CD4-positive, alpha-beta memory T cell (primary cell): Measurements from ENCODE around the gene ZFHX3. TPM values are rescaled to one million over a fixed set of nuclear protein-coding genes. Genes with fewer than 3 reads are reported as not detected.

Source experiments
- CTCF ChIA-PET: fragments of 350-600 bp; sonication (Branson Sonifier 250); formaldehyde crosslinking; loops from one replicate; lab custom pipeline; 2021; ENCODE audit warnings: inconsistent platforms; ENCODE audit not compliant: partially characterized antibody; lab: Charles Lee
- POLR2A ChIA-PET: fragments of 350-600 bp; sonication (Branson Sonifier 250); formaldehyde crosslinking; loops from one replicate; lab custom pipeline; 2021; ENCODE audit not compliant: partially characterized antibody; lab: Charles Lee
- DNase-seq, 5 donors: peaks; one replicate each; pipeline versions ENCODE4 v3.0.0 to v3.0.0-alpha.2; 2020 to 2022; ENCODE audit warnings: mixed read lengths in 1 of 5
- H3K27ac ChIP-seq: one replicate; pipeline ENCODE4 v1.7.0; 2013; ENCODE audit warnings: low read depth, low read length
- H3K27me3 ChIP-seq: 2 replicates; pipeline ENCODE4 v1.7.0; 2013; ENCODE audit warnings: mild to moderate bottlenecking, low read length, moderate library complexity; ENCODE audit not compliant: insufficient read depth
- H3K36me3 ChIP-seq: 2 replicates; pipeline ENCODE4 v1.7.0; 2013; ENCODE audit warnings: mild to moderate bottlenecking, low read length, moderate library complexity; ENCODE audit not compliant: insufficient read depth
- H3K4me1 ChIP-seq: 2 replicates; pipeline ENCODE4 v1.7.0; 2013; ENCODE audit warnings: mild to moderate bottlenecking, low read length, moderate library complexity; ENCODE audit not compliant: insufficient read depth
- H3K4me3 ChIP-seq, 2 donors: one replicate each; pipeline ENCODE4 v1.7.0; 2013; ENCODE audit warnings: low read length in 2 of 2, mild to moderate bottlenecking in 1 of 2
- H3K9me3 ChIP-seq, 2 donors: one replicate each; pipeline ENCODE4 v1.7.0; 2013; ENCODE audit warnings: low read length in 2 of 2, control low read depth in 1 of 2; ENCODE audit not compliant: control insufficient read depth in 1 of 2
- H3K27ac Mint-ChIP-seq, 7 donors: one replicate each; pipeline ENCODE4 v1.8.0; 2020 to 2021; ENCODE audit warnings: mixed read lengths in 7 of 7, mild to moderate bottlenecking in 6 of 7, inconsistent platforms in 3 of 7, moderate library complexity in 3 of 7
- H3K27me3 Mint-ChIP-seq, 2 donors: one replicate each; pipeline ENCODE4 v1.8.0; 2020 to 2021; ENCODE audit warnings: mixed read lengths in 2 of 2
- H3K36me3 Mint-ChIP-seq, 2 donors: one replicate each; pipeline ENCODE4 v1.8.0; 2020 to 2021; ENCODE audit warnings: mixed read lengths in 2 of 2, inconsistent platforms in 1 of 2, mild to moderate bottlenecking in 1 of 2
- H3K4me1 Mint-ChIP-seq, 4 donors: one replicate each; pipeline ENCODE4 v1.8.0; 2020 to 2021; ENCODE audit warnings: mixed read lengths in 4 of 4, mild to moderate bottlenecking in 1 of 4
- H3K4me3 Mint-ChIP-seq, 8 donors: one replicate each; pipeline ENCODE4 v1.8.0; 2020 to 2021; ENCODE audit warnings: mixed read lengths in 8 of 8, mild to moderate bottlenecking in 7 of 8, moderate library complexity in 6 of 8, inconsistent platforms in 3 of 8
- H3K9me3 Mint-ChIP-seq, 8 donors: one replicate each; pipeline ENCODE4 v1.8.0; 2020 to 2021; ENCODE audit warnings: mixed read lengths in 8 of 8, mild to moderate bottlenecking in 5 of 8, inconsistent platforms in 3 of 8, moderate library complexity in 1 of 8
- intact Hi-C: fragments of 100-400 bp; cut with micrococcal nuclease; formaldehyde crosslinking; loops from one replicate; pipeline ENCODE4 v1.15.1; 2023
- polyA plus RNA-seq, 2 donors: library from polyadenylated mRNA; unstranded; fragments of 300-500 nt; fragmentation: Illumina TruSeq; gene quantifications; one replicate each; pipeline ENCODE4 v1.2.3, GENCODE V29; 2021
- total RNA-seq, 2 experiments: library from RNA; stranded (reverse); gene quantifications; one replicate each; pipeline ENCODE4 v1.2.3, GENCODE V29; 2021

ZFHX3 gene
- total and polyA plus RNA-seq, 4 experiments from 2014 or later = 0.01 to 0.99 (median 0.36) TPM

DNA sequence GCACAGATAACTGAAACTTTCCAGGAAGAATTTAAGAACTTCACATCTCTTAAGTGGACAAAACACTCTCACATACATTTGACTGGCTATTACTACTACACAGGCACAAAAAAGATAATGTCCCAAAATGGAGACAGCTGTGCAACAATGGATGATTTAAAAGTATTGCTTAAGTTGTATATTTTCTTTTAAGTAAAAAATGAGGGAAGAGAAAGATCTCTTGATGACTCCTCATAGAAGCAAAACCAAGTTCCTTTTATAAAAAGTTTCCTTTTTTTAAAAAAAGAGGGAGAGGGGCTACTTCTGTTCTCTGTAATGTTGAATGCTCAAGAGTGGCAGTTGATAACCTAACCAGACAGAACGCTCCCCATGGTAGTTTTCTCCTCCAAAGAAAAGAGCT lies 195.5 kb downstream of the ZFHX3 start:
- Mint-ChIP-seq H3K4me3 (no peak overlapping the region), H3K27me3 (peaks cover 2 to 3% of the 10 kb centered on the region in 2 donors), H3K27ac (no peak overlapping the region), H3K36me3 (no peaks in the 10 kb centered on the region), H3K4me1 (peaks cover 0 to 4% (median 0%) of the 10 kb centered on the region in 4 donors), H3K9me3 (peaks cover 0 to 2% (median 0%) of the 10 kb centered on the region in 8 donors)
- Histone ChIP-seq H3K27me3 (no peaks in the 10 kb centered on the region), H3K4me3 (no peak overlapping the region), H3K27ac (no peak overlapping the region), H3K4me1 (no peaks in the 10 kb centered on the region), H3K36me3 (no peaks in the 10 kb centered on the region), H3K9me3 (no peaks in the 10 kb centered on the region)
- ChIA-PET POLR2A (no interaction called here), CTCF (interaction anchor here (1.4 to 2.7 kb wide), 2 partner anchors 17 to 20 kb away, joined by 3 to 13 read pairs; no protein-coding TSS in a partner anchor)
- no peak for DNase-seq
- intact Hi-C loops = no loop called here

DNA sequence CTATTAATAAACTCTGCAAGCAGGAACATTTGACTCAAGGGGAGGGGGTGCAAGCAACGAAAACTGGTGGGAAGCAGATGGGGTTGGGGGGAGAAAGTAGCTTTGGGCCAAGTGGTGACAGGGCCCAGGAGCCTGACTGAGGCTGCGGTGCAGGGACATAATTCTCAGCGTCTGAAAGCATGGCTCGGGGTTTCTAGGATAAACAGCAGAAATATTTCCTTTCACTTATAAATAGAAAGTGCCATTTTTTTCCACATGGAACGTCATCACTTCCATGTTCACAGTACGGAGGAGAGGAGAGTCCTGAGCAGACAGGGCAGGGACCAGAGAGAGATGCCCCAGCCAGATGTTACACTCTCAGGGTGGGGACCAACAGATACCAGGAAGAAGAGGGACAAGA lies 197.1 kb downstream of the ZFHX3 start:
- H3K27ac ChIP-seq = no peak overlapping the region
- H3K36me3 ChIP-seq = no peaks in the 10 kb centered on the region
- H3K4me1 ChIP-seq = no peaks in the 10 kb centered on the region
- intact Hi-C loops = no loop called here
- H3K27me3 ChIP-seq = no peaks in the 10 kb centered on the region
- H3K9me3 Mint-ChIP-seq = peaks cover 0 to 2% (median 0%) of the 10 kb centered on the region in 8 donors
- H3K27me3 Mint-ChIP-seq = peaks cover 2 to 3% of the 10 kb centered on the region in 2 donors
- ChIA-PET CTCF (interaction anchor here (1.4 to 2.1 kb wide), 3 partner anchors 9 to 18 kb away, joined by 3 to 9 read pairs (median 4); no protein-coding TSS in a partner anchor), POLR2A (no interaction called here)
- H3K4me1 Mint-ChIP-seq = peaks cover 0 to 4% (median 0%) of the 10 kb centered on the region in 4 donors
- no peak overlapping the region for H3K27ac Mint-ChIP-seq
- H3K4me3 Mint-ChIP-seq = no peak overlapping the region
- no peak overlapping the region for H3K4me3 ChIP-seq
- no peaks in the 10 kb centered on the region for H3K9me3 ChIP-seq
- no peak for DNase-seq
- no peaks in the 10 kb centered on the region for H3K36me3 Mint-ChIP-seq

DNA sequence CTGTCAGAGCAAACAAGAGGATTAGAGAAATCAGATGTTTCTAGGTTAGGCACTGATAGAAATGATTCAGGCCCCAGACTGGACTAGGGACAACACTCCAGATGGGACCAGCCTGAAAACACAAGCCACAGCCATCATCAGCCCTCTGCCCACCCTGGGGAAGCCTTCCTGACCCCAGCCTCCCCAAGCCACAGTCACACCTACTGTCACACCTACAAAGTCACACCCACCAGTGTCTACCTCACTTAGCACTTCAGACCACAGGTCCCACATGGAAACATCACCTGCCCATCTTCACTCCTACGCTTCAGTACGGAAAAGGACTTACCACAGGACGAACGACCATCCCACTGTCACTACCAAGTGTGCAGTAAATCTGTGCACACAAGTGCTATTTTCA lies 197.9 kb downstream of the ZFHX3 start:
- Mint-ChIP-seq H3K36me3 (no peaks in the 10 kb centered on the region), H3K9me3 (peaks cover 0 to 2% (median 0%) of the 10 kb centered on the region in 8 donors), H3K4me1 (peaks cover 0 to 4% (median 0%) of the 10 kb centered on the region in 4 donors), H3K27ac (no peak overlapping the region), H3K4me3 (no peak overlapping the region), H3K27me3 (peaks cover 6% of the 10 kb centered on the region in 2 donors)
- ChIA-PET POLR2A (no interaction called here), CTCF (interaction anchor here (2.1 kb wide), 1 partner anchor 17 kb away, joined by 9 read pairs; no protein-coding TSS in a partner anchor)
- DNase-seq = no peak
- Histone ChIP-seq H3K4me1 (no peaks in the 10 kb centered on the region), H3K36me3 (no peaks in the 10 kb centered on the region), H3K27ac (no peak overlapping the region), H3K9me3 (no peaks in the 10 kb centered on the region), H3K4me3 (no peak overlapping the region), H3K27me3 (no peaks in the 10 kb centered on the region)
- intact Hi-C loops = no loop called here

DNA sequence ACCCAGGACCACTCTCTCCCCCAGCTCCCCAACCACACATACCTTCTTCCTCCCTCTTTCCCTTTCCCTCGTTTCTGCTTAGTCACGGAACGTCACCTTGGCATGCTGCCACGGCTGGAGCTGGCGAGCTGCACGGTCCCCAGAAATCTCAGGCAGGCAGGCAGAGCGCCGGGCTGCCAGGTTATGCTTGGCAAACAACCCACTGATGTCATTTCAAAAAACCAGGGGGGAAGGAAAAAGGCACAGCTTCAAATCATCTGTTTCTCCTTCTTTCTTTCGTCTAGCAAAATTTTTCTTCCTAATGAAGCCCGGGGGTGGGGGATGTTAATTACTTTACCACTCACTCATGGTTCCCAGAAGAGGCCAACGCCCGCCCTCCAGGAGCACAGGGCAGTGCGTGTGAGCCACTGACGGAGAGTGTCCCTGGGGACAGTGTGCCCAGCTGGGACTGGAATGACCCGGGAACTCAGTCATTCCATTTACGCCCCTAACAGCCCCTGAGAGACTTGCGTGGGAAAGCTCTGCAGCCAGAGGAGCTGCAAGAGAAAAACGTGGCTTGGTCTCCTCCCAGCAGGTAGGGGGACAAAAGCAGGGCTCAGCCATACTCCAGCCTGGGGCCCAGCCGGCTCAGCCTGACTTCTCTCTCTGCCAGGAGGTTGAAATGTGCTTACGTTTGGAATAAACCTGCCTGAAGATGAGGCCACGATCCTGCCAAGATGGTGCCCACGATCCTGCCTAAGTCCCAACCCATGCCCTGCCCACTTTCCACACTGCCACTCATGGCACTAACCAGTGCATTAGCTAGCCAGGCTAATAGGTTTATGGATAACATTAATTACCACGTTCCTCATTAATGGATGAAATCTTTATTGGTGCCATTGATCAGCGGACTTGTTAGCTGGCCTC lies 198.9 kb downstream of the ZFHX3 start:
- Mint-ChIP-seq H3K4me1 (peaks cover 0 to 13% (median 3%) of the 10 kb centered on the region in 4 donors), H3K27me3 (peaks cover 7 to 8% of the 10 kb centered on the region in 2 donors), H3K36me3 (no peaks in the 10 kb centered on the region), H3K4me3 (no peak overlapping the region), H3K27ac (no peak overlapping the region), H3K9me3 (peaks cover 0 to 2% (median 0%) of the 10 kb centered on the region in 8 donors)
- Histone ChIP-seq H3K36me3 (no peaks in the 10 kb centered on the region), H3K4me1 (no peaks in the 10 kb centered on the region), H3K27ac (no peak overlapping the region), H3K27me3 (no peaks in the 10 kb centered on the region), H3K4me3 (no peak overlapping the region), H3K9me3 (no peaks in the 10 kb centered on the region)
- ChIA-PET POLR2A (no interaction called here), CTCF (interaction anchor here (2.1 kb wide), 1 partner anchor 16 kb away, joined by 9 read pairs; no protein-coding TSS in a partner anchor)
- DNase-seq = no peak
- intact Hi-C loops = no loop called here

DNA sequence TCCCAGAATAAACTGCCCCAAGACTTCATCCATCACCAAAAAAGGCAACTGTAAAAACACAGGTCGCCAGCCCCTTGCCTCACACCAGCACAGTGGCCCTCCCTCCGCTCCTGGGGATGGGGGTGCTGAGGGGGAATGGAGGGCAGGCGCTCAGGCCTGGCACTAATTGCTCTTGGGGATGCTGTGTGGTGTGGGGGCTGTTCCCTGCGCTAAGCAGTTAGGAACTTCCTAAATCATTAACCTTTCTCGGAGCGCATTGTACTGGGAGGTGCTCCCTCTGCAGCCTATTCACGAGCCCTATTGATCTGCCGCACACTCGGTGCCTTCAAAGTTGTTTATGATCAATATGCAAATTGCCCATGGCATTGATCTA lies 199.9 kb downstream of the ZFHX3 start:
- Mint-ChIP-seq H3K4me1 (peaks cover 0 to 13% (median 3%) of the 10 kb centered on the region in 4 donors), H3K27me3 (peaks cover 7 to 9% of the 10 kb centered on the region in 2 donors), H3K9me3 (peaks cover 0 to 2% (median 0%) of the 10 kb centered on the region in 8 donors), H3K4me3 (no peak overlapping the region), H3K27ac (no peak overlapping the region), H3K36me3 (no peaks in the 10 kb centered on the region)
- POLR2A ChIA-PET = no interaction called here
- Histone ChIP-seq H3K4me3 (no peak overlapping the region), H3K27me3 (no peaks in the 10 kb centered on the region), H3K4me1 (no peaks in the 10 kb centered on the region), H3K36me3 (no peaks in the 10 kb centered on the region), H3K27ac (no peak overlapping the region), H3K9me3 (no peaks in the 10 kb centered on the region)
- no peak for DNase-seq
- intact Hi-C loops = no loop called here
- CTCF ChIA-PET = interaction anchor here (1.8 kb wide), 1 partner anchor 15 kb away, joined by 8 read pairs; no protein-coding TSS in a partner anchor

DNA sequence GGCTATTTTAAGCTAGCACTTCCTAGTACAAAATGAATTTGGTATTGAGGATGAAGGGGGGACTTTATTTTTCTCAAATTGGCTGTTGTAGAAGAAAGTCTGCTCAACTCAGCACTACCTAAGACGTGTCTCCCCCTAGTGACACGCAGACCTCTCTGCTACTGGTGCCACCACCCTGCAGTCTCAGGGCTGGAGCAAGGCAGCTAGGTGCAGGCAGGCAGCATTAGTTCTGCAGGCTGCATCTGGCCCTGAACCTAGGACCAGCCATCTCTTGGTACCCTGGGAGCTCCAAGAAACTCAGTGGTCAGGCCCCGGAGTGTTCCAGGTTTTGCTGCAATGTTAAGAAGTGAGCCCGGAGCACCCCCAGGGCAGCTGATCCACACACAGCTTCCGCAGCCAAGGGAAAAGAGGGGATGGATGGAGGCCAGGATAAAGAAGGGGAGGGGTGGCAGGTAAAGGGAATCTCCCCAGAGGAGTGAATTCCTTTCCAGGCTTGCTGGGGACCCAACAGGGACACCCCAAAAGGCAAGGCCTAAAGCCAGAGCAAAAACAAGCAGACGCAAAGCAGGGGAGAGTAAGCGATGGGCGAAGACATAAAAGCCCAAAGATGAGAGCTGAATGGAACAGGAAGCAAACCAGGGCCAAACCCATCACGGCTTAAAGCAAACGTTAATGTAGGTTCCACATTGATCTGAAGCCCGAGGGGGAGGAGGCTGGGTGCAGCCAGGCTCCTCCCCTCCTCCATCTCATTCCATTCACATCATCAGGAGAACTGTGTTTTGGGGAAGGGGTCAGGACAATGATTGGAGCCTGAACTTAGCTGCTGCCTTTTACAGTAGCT lies 200.5 kb downstream of the ZFHX3 start:
- H3K4me1 Mint-ChIP-seq = peaks cover 0 to 13% (median 3%) of the 10 kb centered on the region in 4 donors
- ChIA-PET CTCF (interaction anchor here (1.8 kb wide), 1 partner anchor 15 kb away, joined by 8 read pairs; no protein-coding TSS in a partner anchor), POLR2A (no interaction called here)

More for the DNA sequence above, 200.5 kb downstream of the ZFHX3 start:
- H3K27ac Mint-ChIP-seq = no peak overlapping the region
- Histone ChIP-seq H3K4me1 (no peaks in the 10 kb centered on the region), H3K27me3 (no peaks in the 10 kb centered on the region), H3K27ac (no peak overlapping the region), H3K36me3 (no peaks in the 10 kb centered on the region), H3K4me3 (no peak overlapping the region), H3K9me3 (no peaks in the 10 kb centered on the region)
- intact Hi-C loops = no loop called here
- H3K36me3 Mint-ChIP-seq = no peaks in the 10 kb centered on the region
- H3K9me3 Mint-ChIP-seq = peaks cover 0 to 2% (median 0%) of the 10 kb centered on the region in 8 donors
- no peak overlapping the region for H3K4me3 Mint-ChIP-seq
- DNase-seq = no peak
- peaks cover 7 to 9% of the 10 kb centered on the region in 2 donors for H3K27me3 Mint-ChIP-seq
